Fibroblast of skin of back (primary cell): ENCODE data around the gene OPN1MW. TPM values are rescaled to one million over a fixed set of nuclear protein-coding genes. Genes with fewer than 3 reads are reported as not detected.
"Not testable (repeated sequence)": the region's sequence is repeated elsewhere in the genome, so short reads cannot be mapped to it uniquely, and the experiment has no call there.

ENCODE experiments used
- DNase-seq: peaks from one replicate; pipeline ENCODE4 v3.0.0-alpha.2; 2013
- polyA plus RNA-seq, 2 experiments: library from polyadenylated mRNA; unstranded; fragments of 120-200 nt; gene quantifications; one replicate each; pipeline ENCODE4 v1.2.1, GENCODE V29; 2013; ENCODE audit not compliant: insufficient read length in 2 of 2

OPN1MW gene
- polyA plus RNA-seq (2013, experiment 1 of 2; ENCODE audit: insufficient read length), result not detected
- not detected for polyA plus RNA-seq (2013, experiment 2 of 2; ENCODE audit: insufficient read length)

DNA sequence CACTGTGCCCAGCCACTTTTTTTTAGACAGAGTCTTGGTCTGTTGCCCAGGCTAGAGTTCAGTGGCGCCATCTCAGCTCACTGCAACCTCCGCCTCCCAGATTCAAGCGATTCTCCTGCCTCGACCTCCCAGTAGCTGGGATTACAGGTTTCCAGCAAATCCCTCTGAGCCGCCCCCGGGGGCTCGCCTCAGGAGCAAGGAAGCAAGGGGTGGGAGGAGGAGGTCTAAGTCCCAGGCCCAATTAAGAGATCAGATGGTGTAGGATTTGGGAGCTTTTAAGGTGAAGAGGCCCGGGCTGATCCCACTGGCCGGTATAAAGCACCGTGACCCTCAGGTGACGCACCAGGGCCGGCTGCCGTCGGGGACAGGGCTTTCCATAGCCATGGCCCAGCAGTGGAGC is at the start of gene OPN1MW:
Gene OPN1MW, plus strand, starts transcription at position 301 of the 400 bp plus-strand sequence. Its CDS starts 82 bp downstream, at position 383.
- DNase-seq, result not testable (repeated sequence)

DNA sequence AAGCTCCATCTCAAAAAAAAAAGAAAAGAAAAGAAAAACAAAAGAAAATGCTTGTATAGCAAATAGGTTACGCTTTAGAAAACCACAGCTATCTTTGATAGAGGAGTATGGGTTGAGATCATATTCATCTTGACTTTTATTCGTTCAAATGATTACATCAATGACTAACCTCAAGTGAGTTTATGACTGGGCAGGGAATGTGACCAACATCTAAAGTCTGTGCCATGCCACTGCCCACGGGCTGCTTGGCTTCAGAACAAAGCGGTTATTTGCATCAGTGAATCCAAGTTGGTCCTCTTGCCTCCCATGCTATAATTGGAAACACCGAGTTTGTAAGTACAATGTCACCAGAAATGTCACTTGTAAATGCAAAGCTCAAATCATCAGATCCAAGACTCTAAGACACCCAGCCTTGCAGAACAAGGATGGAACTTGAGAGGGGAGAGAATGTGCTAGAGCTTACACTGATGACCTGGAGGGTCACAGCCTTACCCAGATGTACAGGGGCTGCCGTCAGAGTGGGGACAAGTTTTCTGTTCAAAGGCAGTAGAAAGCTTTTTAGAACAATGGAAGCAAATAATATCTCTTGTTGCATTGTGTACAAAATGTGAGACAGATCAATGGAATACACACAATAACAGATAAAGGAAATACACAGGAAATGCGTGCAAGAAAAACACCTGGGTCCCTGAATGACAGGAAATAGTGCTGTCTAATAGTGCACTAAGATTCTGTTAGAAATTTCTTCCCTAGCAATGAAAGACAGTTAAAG is 46.8 kb upstream of the OPN1MW start:
- DNase-seq, result no peak

DNA sequence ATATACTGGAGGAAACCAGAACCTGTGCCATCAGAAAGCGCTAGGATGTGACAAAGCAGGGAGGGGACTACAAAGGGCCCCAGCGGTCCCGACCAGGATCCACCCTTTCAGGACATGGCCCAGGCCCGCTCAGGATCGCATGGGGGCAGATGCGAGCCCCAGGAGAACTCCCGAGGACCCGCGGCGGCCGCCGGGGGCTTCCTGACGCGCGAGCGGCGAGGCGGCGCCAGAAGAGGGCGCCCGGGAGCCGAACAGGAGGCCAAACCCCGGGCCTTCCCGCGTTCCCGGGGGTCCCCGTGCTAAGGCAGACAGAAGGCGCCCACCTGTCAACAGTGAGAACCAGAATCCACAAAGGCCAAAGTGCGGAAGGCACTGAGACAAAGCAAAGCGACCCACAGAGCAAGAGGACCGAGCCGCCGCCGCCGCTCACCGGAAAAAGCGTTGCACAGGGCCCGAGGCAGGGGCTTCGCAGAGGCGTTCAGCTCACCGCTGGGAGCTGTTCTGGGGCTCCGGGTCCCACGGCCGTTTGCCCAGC is 45.7 kb upstream of the OPN1MW start:
- peak; percentile 63 for DNase-seq

DNA sequence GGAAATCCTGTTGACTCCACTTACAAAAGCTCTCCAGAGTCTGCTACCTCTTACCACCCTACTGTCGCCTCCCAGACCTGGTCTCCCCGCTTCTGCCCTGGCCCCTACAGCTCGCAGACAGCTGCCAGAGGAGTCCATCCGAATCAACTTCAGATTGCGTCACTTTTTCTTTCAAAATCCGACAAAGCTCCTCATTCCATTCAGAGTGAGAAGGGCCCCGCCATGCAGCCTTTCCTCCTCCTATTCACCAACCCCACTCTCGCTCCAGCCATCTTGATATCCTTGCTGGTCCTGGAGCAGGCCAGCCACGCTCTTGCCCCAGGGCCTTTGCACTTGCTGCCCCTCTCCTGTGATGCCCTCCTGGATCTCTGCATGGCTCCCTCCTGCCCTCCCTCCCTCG is 43.5 kb upstream of the OPN1MW start:
- DNase-seq, result no peak

- no peak for DNase-seq
These were observed 42.2 kb upstream of the OPN1MW start for GRCh38 chrX:154140206-154140605.

- DNase-seq, result no peak
These were observed 41.7 kb upstream of the OPN1MW start for GRCh38 chrX:154140742-154141141.

DNA sequence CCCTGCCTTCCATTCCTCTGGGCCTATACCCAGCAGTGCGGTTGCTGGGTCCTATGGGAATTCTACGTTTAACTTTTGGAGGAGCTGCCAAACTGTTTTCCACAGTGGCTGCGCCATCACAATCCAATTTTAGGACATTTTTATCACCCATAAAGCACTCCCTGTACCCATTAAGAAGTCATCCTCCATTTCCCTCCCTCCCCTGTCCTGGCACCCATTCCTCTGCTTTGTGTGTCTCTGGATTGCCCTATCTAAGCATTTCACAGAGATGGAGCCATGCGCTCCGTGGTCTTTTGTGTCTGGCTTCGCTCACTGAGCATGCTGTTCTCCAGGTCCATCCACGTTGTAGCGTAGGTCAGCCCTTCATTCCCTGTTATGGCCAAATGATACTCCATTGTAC is 40.0 kb upstream of the OPN1MW start:
- no peak for DNase-seq

GRCh38 chrX:154142950-154143745 is 39.2 kb upstream of the OPN1MW start:
- no peak for DNase-seq

GRCh38 chrX:154144010-154144409 is 38.4 kb upstream of the OPN1MW start, which contains the start of gene OPN1LW:
OPN1LW (plus strand) TSS chrX:154144243; CDS start chrX:154144284, 41 bp downstream.
- not testable (repeated sequence) for DNase-seq

GRCh38 chrX:154151030-154151429 is 31.4 kb upstream of the OPN1MW start:
- not testable (repeated sequence) for DNase-seq

GRCh38 chrX:154156221-154156620 is 26.2 kb upstream of the OPN1MW start:
- not testable (repeated sequence) for DNase-seq

GRCh38 chrX:154157207-154157606 is 25.2 kb upstream of the OPN1MW start:
- not testable (repeated sequence) for DNase-seq

GRCh38 chrX:154159345-154159744 is 23.1 kb upstream of the OPN1MW start:
- DNase-seq, result not testable (repeated sequence)

DNA sequence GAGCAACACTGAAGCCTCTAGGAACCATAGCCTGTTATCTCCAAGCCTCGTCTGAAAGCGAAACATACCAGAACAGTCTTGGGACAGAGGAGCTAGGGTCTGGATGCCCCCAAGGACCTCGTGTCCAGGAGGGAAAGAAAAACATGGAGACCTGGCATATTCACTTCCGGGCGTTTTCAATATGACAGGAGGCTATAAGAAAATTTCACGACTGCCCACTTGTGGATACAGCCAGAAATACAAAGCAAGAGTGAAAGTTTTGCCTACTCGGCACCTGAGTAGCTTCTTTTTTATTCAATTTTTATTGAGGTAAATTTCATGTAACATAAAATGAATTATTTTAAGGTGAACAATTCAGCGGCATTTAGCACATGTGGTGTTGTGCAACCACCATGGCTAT is 17.5 kb upstream of the OPN1MW start:
- DNase-seq, result not testable (repeated sequence)

GRCh38 chrX:154168384-154168783 is 14.0 kb upstream of the OPN1MW start:
- DNase-seq, result not testable (repeated sequence)

- not testable (repeated sequence) for DNase-seq
These were observed 9.9 kb upstream of the OPN1MW start for GRCh38 chrX:154172535-154172943.

DNA sequence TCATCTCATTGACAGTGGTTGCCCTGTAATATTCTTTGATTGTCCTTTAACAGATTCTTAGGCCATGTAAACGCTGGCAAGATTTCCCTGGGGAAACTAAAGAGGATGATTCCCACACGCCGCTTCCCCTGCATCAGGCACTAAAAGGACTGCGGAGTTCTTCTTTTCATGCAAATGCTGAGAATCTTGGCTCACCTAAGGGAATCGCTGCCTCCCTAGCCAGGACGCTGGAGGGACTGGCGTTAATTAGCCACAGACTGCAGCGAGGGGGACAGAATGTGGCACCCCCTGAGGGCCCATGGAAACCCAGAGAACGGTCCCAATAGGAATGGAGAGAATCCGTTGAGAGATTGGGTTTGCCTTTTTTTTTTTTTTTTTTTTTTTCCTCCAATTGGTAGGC is 8.0 kb upstream of the OPN1MW start:
- not testable (repeated sequence) for DNase-seq

DNA sequence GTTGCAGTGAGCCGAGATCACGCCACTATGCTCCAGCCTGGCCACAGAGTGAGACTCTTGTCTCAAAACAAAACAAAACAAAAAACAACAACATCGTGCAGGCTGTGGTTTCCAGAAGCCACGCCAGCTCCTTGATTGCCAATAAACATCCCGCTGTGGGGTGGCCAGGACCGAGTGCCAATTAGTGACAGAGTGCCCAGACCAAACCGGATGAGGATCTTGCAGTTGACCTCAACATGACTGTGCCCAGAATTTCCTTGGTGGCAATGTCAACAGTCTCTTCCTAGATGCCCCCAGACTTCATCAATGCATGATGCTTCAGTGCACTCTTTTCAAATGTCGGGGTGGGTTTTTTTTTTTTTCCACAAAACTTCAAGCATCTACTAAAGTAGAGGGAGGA is 1.4 kb downstream of the OPN1MW start:
- DNase-seq, result not testable (repeated sequence)

DNA sequence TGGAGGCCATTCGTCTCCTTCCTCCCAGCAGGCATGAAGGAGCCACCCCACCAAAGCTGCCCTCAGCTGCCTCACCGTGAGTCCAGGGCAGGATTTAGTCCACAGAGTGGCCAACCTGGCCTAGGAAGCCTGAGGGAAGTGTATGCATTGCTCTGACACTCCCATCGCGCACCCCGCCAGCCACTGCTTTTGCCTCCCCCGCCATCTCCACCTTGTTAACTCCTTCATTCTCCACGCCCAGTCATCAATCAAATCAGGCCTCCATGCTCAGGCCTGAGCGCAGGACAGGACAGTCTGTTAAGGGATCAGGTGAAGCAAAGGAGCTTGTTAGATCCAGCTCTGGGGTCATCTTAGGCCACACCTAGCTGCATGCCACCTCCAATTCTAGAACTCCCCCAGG is 10.4 kb downstream of the OPN1MW start:
- not testable (repeated sequence) for DNase-seq

DNA sequence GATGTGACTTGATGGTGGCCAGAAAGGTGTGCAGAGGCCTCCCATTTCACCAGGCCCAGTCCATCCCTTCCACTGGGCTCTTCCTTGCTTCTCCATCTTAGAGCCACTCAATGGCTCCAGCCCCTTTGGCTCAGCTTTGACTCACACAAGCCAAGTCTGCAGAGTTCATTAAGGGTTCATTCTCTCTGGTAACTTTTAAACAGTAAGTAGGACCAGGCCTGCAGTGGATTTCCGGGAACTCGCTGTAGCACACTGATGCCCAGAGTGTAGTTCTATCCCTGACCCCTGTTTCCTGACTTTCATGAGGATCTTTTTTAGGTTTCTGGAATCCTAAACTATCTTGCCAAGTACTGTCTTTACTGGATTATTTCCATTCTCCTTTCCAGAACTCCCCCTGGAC is 11.9 kb downstream of the OPN1MW start:
- DNase-seq, result not testable (repeated sequence)

DNA sequence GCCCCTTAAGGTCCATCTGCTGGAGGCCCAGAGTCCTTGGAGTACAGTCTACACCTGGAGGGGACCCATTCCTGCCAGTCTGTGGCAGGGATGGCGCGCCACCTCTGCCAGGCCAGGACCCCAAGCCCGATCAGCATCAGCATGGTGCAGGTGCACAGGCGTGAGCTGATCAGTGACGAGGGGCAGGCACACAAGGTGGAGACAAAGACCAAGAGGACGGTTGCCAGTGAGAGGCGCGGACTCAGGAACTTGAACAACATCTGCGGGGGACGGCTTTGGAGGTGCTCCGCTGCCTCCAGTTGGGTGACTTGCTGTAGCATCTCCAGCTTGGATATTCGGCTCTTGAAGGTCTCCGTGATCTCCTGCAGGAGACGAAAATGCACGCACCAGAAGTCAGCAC is 14.1 kb downstream of the OPN1MW start:
- not testable (repeated sequence) for DNase-seq

- not testable (repeated sequence) for DNase-seq
These were observed 27.4 kb downstream of the OPN1MW start for GRCh38 chrX:154209670-154210418.
